Measurements from ENCODE around the gene WDR93. TPM values are rescaled to one million over a fixed set of nuclear protein-coding genes. Genes with fewer than 3 reads are reported as not detected.

Gene WDR93
- total and polyA plus RNA-seq, 2 donors (not counting 1 experiment from before 2014, with no cell fraction given), result 0.12 TPM; not detected in 1

- no peak overlapping the region for H3K27ac Mint-ChIP-seq
These were observed 4.6 kb downstream of the WDR93 start for GRCh38 chr15:89695198-89695597.

GRCh38 chr15:89704411-89704810, 13.8 kb downstream of the WDR93 start:
- ChIA-PET CTCF (no interaction called here), POLR2A (no interaction called here)
- no peak overlapping the region for H2AFZ ChIP-seq (ENCODE audit: insufficient read depth, low read depth, low read length, poor library complexity, severe bottlenecking)
- DNase-seq, result no peak
- Mint-ChIP-seq H3K27me3 (peaks cover 51% of the 10 kb centered on the region), H3K27ac (no peak overlapping the region), H3K9me3 (ENCODE audit: insufficient read depth) (no peaks in the 10 kb centered on the region), H3K4me3 (no peak overlapping the region), H3K4me1 (no peaks in the 10 kb centered on the region)
- H3K4me3 ChIP-seq (ENCODE audit: control extremely low read depth in 1 of 5, extremely low read depth in 1 of 5, insufficient read depth in 1 of 5, low read depth in 2 of 5, low read length in 4 of 5), result no peak overlapping the region
- H3K36me3 ChIP-seq (replicated peaks in 1 of 2; ENCODE audit: control extremely low read depth in 1 of 2, control insufficient read depth in 1 of 2, extremely low read depth in 1 of 2, insufficient read depth in 2 of 2, low read length in 1 of 2), result no peaks in the 10 kb centered on the region
- H3K4me1 ChIP-seq (ENCODE audit: control insufficient read depth in 2 of 2, insufficient read depth in 2 of 2, low read length in 2 of 2), result no peaks in the 10 kb centered on the region
- H3K9ac ChIP-seq (ENCODE audit: low read length), result no peak overlapping the region
- ATAC-seq (ENCODE audit: low read depth), result no peak
- H3K27me3 ChIP-seq (replicated peaks in 1 of 4; ENCODE audit: control extremely low read depth in 1 of 4, control insufficient read depth in 3 of 4, insufficient read depth in 4 of 4, low read length in 3 of 4), result peaks cover 0 to 32% (median 11%) of the 10 kb centered on the region in 4 experiments
- no peaks in the 10 kb centered on the region for H4K20me1 ChIP-seq (ENCODE audit: control insufficient read depth, insufficient read depth, low read length, poor library complexity, severe bottlenecking)
- no peak overlapping the region for H3K4me2 ChIP-seq (replicated peaks; ENCODE audit: low read depth, low read length, poor library complexity, severe bottlenecking)
- H3K9me3 ChIP-seq (ENCODE audit: control extremely low read depth in 1 of 3, control insufficient read depth in 2 of 3, insufficient read depth in 1 of 3, low read length in 2 of 3), result no peaks in the 10 kb centered on the region
- H3K27ac ChIP-seq (ENCODE audit: low read length in 2 of 2), result no peak overlapping the region
- intact Hi-C loops (cut with micrococcal nuclease), result no loop called here
- no peak for TF ChIP-seq EZH2 (IDR thresholded peaks at IDR 0.05; ENCODE audit: borderline replicate concordance, insufficient read depth, low read depth, low read length, poor library complexity, severe bottlenecking)
- TF ChIP-seq CTCF (IDR thresholded peaks at IDR 0.05), result no peak
- H3K79me2 ChIP-seq (ENCODE audit: control insufficient read depth, insufficient read depth, low read length), result no peaks in the 10 kb centered on the region

More at GRCh38 chr15:89695198-89695597, 4.6 kb downstream of the WDR93 start:
- no peak for ATAC-seq (ENCODE audit: low read depth)
- ChIA-PET CTCF (interaction anchor here (0.6 to 1.2 kb wide), 2 partner anchors 71 to 177 kb away, joined by 3 to 4 read pairs; no protein-coding TSS in a partner anchor), POLR2A (no interaction called here)
- H3K27ac ChIP-seq (ENCODE audit: low read length in 2 of 2), result no peak overlapping the region
- no peak for TF ChIP-seq CTCF (IDR thresholded peaks at IDR 0.05)
- no peak for TF ChIP-seq EZH2 (IDR thresholded peaks at IDR 0.05; ENCODE audit: borderline replicate concordance, insufficient read depth, low read depth, low read length, poor library complexity, severe bottlenecking)
- Mint-ChIP-seq H3K27me3 (peaks cover 12% of the 10 kb centered on the region), H3K9me3 (ENCODE audit: insufficient read depth) (peaks cover 3% of the 10 kb centered on the region), H3K4me3 (no peak overlapping the region), H3K4me1 (peaks cover 10% of the 10 kb centered on the region)
- peaks cover 0 to 5% (median 2%) of the 10 kb centered on the region in 4 experiments for H3K27me3 ChIP-seq (replicated peaks in 1 of 4; ENCODE audit: control extremely low read depth in 1 of 4, control insufficient read depth in 3 of 4, insufficient read depth in 4 of 4, low read length in 3 of 4)
- H3K79me2 ChIP-seq (ENCODE audit: control insufficient read depth, insufficient read depth, low read length), result no peaks in the 10 kb centered on the region
- no peaks in the 10 kb centered on the region for H3K36me3 ChIP-seq (replicated peaks in 1 of 2; ENCODE audit: control extremely low read depth in 1 of 2, control insufficient read depth in 1 of 2, extremely low read depth in 1 of 2, insufficient read depth in 2 of 2, low read length in 1 of 2)
- H3K9ac ChIP-seq (ENCODE audit: low read length), result no peak overlapping the region
- H3K4me1 ChIP-seq (ENCODE audit: control insufficient read depth in 2 of 2, insufficient read depth in 2 of 2, low read length in 2 of 2), result peaks cover 0 to 6% of the 10 kb centered on the region in 2 donors
- no peak overlapping the region for H2AFZ ChIP-seq (ENCODE audit: insufficient read depth, low read depth, low read length, poor library complexity, severe bottlenecking)
- intact Hi-C loops (cut with micrococcal nuclease), result loop anchor here (10.0 kb wide), 1 partner anchor 1240 kb away; the partner anchor contains the start of genes HDDC3 and UNC45A
- no peaks in the 10 kb centered on the region for H4K20me1 ChIP-seq (ENCODE audit: control insufficient read depth, insufficient read depth, low read length, poor library complexity, severe bottlenecking)
- no peak overlapping the region for H3K4me3 ChIP-seq (ENCODE audit: control extremely low read depth in 1 of 5, extremely low read depth in 1 of 5, insufficient read depth in 1 of 5, low read depth in 2 of 5, low read length in 4 of 5)
- peaks cover 0 to 3% (median 0%) of the 10 kb centered on the region in 3 donors for H3K9me3 ChIP-seq (ENCODE audit: control extremely low read depth in 1 of 3, control insufficient read depth in 2 of 3, insufficient read depth in 1 of 3, low read length in 2 of 3)
- WGBS (ENCODE audit: insufficient coverage), result no CpG with 5 or more reads among the region's 1 CpG
- DNase-seq, result no peak
- no peak overlapping the region for H3K4me2 ChIP-seq (replicated peaks; ENCODE audit: low read depth, low read length, poor library complexity, severe bottlenecking)
